CD4-positive, alpha-beta T cell treated with Interleukin-6 at 100 ng/mL for 8 hours (primary cell): ENCODE measurements around the gene ZC3H12D.
"Not testable (repeated sequence)": the region's sequence is repeated elsewhere in the genome, so short reads cannot be mapped to it uniquely, and the experiment has no call there.

ENCODE experiments used
- DNase-seq: peaks from one replicate; pipeline ENCODE4 v3.0.0-alpha.2; 2020; ENCODE audit warnings: mixed read lengths, low spot score

Gene ZC3H12D

DNA sequence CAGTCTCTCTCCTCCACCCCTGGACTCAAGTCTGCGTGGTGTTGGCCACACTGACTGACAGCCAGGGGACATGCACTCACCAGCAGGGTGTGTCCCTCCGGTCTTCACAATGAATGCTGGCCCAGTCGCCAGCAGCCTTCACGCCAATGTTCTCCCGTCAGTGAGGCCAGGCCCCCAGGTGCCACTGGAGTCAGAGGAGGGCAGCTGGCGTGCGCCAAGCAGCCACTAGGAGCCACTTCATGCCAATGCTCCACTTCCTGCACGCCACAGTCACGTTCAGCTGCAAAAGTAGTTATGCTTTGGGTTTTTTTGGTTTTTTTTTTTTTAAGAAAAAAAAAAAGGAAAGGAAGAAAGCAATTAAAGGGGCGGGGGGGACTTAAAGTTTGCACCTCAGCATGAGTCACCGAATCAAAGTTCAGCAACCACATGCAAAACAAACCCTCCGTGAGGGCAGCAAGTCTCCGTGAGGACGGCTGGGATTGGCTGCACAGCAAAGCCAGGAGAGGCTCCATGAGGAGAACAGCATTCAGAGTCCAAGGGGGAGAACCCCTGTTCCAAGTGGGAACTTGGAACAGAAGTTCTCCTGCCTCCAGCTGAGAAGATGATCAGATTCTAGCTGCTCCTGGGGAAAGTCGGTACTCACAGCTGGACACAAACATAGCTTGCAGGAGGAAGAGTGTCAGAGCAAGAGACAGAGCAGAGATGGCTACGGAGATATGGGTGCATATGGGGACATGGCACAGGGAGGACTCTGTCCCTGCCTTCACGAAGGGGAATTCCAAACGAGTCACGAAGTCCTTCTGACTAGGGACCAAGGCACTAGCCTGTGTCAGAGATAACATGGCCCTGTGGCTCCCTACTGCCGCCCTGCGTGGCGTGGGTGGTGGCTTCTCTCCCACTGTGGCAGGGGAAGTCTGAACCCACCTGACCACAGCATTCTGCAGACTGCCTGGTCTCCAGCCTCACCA is at the start of gene ZC3H12D:
Gene ZC3H12D (minus strand): TSS at position 282 of the 968 bp plus-strand sequence. CDS start 10,471 bp downstream, outside the sequence.
- peak; percentile 88 for DNase-seq

DNA sequence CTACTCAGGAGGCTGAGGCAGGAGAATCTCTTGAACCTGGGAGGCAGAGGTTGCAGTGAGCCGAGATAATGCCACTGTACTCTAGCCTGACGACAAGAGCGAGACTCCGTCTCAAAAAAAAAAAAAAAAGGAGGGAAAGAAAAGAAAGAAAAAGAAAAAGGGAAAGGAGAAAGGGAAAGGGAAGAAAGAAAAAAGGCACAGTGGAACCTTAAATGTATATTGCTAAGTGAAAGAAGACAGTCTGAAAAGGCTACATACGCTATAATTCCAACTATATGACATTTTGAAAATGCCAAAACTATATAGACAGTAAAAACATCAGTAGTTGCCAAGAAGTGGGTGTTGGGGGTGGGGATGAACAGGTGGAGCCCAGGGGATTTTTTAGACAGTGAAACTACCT is 44.8 kb upstream of the ZC3H12D start:
- no peak for DNase-seq

DNA sequence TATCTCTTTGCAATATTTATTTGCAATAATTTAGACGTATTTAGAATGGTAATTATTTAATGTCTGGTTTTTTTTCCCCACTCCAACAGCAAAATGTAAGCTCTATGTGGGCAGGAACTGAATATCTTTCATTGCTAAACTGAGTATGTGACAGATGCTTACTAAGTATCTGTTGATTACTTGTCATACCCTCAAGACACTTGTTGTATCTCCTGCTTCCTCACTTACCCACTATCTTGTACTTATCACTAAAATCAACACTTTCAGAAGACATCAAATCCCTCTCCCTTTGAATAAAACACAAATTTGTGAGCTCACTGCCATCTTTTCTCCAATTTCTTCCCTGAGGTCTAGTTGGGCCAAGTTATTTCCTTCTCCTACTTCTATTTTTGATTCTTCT is 30.7 kb upstream of the ZC3H12D start:
- DNase-seq = no peak

DNA sequence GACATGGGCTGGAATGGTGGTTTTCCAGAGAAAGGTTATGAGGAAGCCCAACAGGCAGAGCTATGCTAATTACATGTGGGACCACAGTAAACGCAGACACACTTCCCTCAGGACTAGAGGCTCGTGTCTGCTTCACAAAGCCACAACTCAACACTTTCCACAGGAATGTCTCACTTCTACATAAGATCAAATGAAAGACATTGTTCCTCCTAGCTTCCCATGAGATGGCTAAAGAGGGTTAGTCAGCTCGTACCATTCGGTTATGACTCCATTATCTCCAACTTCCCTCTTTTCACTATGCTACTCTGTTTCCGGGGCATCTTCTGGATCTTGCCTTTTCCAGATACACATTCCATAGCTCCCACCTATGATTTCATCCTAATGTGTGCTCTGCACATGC is 29.1 kb upstream of the ZC3H12D start:
- DNase-seq = no peak

DNA sequence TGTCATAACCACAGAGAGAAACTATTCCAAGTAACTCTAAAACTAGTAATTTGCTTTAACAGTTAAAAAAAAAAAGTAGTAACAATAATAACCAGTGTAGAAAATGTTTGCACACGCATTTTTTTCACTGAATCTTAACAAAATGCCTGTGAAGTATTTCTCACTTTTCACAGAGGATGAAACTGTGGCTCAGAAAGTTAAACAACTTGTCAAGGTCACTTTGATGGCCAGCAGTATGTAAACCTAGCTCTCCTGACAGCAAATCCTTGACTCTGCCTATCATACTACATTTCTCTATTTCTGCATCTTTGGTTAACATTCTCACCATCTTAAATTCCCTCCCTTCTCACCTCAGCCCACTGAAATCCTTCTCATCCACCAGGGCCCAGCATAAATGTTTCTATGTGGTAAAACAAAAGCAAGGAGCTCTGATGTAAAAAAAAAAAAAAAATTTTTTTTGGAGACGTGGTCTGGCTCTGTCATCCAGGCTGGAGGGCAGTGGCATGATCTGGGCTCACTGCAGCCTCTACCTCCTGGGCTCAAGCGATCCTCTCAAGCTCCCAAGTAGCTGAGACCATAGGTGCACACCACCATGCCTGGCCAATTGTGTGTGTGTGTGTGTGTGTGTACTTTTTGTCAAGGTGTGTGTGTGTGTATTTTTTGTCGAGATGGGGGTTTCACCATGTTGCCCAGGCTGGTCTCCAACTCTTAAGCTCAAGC is 26.1 kb upstream of the ZC3H12D start:
- DNase-seq = no peak

DNA sequence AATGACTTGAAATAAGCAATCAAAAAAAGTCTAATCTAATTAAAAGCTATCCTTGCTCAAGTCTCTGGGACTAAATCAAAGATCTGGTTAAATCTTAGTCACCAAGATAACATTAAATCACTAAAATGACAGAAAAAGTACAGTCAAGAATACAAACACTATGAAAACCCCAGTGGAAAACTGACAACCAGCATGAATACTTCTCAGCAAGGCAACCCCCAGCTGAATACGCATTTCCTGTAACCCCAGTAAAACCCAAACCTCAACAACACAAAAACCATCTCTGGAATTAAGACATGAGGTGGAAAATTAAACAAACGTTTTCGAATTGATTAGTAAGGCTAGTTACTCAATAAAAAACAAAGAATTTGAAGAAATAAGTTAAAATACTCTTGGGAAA is 23.7 kb upstream of the ZC3H12D start:
- peak; percentile 65 for DNase-seq

DNA sequence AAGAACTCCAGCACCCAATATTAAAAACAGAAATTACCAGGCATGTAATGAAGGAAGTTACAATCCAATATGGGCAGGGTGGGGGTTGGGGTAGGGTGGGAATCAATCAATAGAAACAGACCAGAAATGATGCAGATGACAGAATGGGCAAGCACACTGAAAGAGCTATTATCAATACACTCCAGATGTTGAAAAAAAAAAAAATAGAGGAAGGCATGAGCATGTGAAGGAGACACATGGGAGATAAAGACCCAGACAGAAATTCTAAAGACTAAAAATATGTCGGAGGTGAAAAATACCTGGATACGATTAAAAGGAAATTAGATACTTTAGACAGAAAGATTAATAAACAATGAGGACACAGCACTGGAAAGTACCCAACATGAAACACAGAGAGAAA is 19.1 kb upstream of the ZC3H12D start:
- DNase-seq = no peak

DNA sequence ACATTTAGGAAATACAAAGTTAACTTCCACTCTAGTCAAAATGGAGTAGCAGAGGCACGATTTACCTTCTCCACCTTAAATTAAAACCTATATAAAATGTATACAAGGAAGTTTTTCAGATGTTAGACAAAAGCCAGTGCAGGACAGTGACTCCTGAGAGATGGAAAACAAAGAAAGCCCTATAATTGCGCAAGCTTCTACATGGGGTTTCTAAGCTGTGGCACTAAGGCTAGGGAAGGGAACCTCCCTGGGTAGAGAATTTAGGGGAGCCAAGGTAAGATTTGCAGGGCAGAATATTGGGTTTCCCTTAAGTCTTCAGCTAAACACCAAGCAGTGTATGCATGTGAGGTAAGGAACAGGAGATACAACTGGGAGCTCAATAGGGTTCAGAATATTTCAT is 18.5 kb upstream of the ZC3H12D start:
- DNase-seq = no peak

DNA sequence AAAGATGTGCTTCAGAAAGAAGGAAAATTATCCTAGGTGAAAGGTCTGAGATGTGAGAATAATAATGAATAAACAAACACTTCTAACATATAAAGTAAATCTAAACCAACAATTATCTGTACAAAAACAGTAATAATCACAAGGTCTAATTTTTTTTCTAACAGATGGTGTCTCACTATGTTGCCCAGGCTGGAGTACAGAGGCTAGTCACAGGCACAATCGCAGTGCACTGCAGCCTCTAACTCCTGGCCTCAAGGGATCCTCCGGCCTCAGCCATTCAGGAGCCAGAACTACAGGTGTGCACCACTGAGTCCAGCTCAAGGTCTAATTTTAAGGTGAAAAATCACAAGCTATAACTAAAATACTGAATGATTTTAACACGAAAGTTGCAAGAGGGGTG is 17.0 kb upstream of the ZC3H12D start:
- DNase-seq = no peak

DNA sequence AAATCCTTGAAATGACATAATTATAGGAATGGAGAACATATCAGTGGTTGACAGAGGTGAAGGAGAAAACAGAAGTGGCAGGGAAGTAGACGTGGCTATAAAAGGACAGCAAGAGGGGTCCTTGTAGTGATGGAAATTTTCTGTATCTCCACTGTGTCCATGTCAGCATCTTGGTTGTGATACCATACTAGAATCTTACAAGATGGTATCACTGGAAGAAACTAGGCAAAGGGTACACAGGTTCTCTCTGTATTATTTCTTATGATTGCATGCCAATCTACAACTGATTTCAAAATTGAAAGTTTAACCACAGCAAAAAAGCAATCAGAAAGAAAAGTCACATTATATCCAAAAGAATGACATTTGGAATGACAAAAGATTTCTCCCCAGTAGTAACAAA is 16.4 kb upstream of the ZC3H12D start:
- no peak for DNase-seq

DNA sequence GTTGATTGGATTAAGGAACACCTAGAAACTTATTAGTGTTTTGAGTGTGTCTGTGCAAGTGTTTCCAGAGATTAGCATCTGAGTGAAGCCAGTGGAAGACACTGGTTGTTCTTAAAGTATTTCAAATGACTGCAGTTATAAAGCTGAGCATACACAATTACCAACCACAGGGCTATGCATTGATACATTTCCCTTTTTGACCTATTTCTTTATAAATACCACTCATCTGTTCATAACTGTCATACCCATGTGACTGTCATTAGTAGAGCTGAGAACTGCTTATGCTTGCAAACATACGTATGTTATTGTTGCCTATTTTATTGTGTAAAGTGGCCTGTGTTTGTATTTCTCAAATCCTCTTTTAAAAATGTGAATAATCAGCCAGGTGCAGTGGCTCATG is 15.3 kb upstream of the ZC3H12D start:
- DNase-seq = no peak

DNA sequence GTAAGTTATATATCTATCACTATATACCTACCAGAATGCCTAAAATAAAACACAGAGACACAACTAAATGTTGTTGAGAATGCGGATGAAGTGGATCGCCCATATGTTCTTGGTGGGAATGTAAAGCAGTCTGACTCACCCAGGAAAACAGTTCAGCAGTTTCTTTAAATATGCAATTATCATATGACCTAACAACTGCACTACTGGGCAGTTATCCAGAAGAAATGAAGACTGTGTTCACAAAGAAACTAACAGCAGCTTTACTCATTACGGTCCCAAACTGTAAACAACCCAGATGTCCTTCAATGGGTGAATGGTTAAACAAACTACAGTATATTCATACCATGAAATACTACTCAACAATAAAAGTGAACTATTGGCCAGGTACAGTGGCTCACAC is 14.3 kb upstream of the ZC3H12D start:
- DNase-seq = no peak

DNA sequence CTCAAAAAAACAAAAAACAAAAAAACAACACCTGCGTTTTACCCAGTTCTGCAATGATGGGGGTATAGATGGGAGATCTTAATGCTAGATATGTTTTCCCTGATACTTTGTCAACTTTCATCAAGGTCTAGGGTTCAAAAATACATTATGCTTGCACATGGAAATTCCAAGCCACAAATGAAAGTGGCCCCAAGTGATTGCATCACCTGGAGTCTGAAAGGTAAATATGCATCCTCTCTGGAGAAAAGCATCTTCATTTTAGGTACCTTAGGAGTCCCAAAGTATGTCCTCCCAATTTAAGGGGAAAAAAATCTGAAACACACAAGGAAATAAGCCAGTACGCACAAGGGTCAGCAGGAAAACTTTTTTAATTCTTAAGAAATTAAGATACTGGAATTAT is 12.6 kb upstream of the ZC3H12D start:
- DNase-seq = no peak

DNA sequence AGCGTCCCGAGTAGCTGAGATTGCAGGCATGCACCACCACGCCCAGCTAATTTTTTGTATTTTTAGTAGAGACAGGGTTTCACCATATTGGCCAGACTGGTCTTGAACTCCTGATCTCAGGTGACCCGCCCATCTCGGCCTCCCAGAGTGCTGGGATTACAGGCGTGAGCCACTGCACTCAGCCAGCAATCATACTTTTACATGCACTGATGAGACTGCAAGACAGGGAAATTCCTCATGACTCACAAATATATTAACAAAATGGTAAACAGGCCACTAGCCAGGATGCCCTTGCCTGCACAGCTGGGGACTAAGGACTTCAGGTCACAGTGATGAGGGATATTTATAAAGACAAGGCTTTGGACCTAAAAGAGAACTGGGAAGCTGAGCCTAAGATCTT is 11.8 kb upstream of the ZC3H12D start:
- peak; percentile 31 for DNase-seq

DNA sequence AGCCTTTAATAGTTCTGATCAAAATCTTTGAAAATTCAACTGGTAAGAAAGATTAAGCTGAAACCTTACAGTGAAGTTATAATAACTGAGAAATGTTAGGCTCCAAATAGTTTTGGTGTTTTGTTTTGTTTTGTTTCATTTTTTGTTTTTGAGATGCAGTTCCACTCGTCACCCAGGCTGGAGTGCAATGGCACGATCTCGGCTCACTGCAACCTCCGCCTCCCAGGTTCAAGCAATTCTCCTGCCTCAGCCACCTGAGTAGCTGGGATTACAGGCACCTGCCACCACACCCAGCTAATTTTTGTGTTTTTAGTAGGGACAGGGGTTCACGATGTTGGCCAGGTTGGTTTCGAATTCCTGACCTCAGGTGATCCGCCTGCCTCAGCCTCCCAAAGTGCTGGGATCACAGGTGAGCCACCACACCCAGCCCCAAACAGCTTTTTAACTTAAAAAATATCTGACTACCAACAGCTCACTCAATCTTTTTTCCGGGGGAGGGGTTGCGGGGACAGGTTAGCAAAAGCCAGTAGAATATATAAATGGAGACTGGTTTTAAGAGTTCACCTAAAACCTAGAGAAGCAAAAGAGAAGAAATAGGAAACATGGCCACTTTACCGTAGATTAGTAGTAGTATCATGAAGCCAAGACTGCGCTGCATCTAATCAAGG is 10.7 kb upstream of the ZC3H12D start:
- DNase-seq = not testable (repeated sequence)

DNA sequence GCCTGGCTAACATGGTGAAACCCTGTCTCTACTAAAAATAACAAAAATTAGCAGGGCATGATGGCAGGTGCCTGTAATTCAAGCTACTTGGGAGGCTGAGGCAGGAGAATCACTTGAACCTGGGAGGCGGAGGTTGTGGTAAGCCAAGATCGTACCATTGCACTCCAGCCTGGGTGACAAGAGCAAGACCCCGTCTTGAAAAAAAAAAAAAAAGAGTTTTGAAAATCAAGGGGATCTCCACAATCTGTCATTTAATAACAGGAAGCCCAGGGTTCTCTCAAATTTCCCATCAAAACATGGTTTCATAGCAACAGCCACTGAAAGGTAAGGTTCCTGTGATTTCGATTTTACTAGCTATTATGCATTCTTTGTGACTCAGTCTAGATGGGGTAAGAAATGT is 10.0 kb upstream of the ZC3H12D start:
- peak; percentile 85 for DNase-seq

DNA sequence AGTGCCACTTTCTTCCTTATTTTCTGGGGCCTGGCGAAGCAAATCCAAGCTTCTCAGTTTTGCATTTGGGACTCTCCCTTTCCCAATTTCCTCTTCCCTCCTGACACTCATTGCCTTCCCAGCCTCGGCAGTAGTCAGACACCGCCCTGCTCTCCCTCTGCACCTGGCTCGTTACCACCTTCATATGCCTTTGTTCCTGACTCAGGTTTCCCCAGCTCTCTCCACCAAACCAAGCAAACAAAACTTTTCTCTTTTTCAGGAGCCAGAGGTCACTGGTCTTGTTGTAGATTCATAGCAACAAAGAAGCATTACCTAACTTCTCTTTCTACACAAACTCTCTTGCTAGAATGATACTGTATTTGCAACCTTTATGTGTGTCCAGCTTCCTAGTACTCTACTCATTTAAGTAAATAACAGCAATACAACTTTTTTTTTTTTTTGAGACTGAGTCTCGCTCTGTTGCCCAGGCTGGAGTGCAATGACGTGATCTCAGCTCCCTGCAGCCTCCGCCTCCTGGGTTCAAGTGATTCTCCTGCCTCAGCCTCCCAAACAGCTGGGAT is 9.0 kb upstream of the ZC3H12D start:
- DNase-seq = no peak

DNA sequence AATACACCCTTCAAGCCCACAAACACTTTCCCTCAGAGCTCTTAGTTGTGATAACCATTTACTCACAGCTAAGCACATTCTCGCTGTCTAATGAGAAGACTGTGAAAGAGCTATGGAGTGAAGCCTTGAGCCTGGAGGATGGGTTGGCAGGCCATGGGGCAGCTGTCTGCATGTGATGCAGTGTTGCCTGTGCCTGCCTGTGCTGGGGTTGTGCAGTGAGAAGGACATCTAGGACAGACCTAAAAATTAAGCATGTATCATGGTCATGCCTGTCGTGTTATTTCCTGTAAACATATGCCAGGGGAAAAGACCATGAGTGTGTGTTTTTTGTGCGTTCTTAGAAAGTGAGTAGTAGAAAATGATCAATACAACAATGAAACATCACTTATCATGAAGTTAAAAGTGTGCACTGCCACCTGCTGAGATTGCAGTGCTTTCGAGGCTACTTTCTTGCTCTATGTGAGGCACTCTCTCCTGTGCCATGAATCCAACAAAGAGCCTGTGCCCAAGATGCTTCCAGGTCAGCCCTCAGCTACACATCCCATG is 8.1 kb upstream of the ZC3H12D start:
- no peak for DNase-seq

DNA sequence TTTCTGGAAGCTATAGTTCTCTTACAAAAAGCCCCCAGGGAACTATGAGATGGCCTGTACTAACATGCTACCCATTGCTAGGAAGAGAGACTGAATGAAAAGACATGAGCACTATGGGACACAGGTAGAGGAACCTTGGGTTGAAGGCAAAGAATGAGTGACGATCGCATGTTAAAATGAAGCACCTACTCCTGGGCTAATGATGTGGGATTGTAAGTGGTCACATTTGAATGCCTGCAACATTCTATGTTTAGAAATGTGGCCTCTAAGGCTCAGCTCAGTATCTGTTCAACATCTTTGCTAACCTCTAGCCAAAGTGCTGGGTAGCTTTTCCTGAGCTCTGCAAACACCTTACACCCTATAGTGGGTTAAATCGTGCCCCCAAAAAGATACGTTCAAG is 5.2 kb upstream of the ZC3H12D start:
- no peak for DNase-seq

DNA sequence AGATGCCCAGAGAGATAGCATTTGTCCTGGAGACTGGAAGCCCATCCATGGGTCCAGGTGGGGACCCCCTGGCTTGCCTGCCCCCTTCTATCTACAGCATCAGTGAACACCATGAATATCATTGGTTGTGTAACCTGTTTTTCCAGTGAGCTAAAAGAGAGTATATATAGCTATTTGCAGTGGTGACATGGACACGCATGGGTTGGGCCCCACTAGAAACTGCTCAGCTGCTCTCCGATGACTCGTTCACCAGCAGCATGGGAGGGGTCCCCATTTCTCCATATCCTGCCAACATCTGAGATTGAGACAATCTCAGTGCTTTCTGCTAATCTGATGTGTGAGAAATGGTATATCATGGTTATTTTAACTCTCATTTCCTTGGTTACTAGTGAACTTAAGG is 4.0 kb upstream of the ZC3H12D start:
- peak; percentile 74 for DNase-seq

DNA sequence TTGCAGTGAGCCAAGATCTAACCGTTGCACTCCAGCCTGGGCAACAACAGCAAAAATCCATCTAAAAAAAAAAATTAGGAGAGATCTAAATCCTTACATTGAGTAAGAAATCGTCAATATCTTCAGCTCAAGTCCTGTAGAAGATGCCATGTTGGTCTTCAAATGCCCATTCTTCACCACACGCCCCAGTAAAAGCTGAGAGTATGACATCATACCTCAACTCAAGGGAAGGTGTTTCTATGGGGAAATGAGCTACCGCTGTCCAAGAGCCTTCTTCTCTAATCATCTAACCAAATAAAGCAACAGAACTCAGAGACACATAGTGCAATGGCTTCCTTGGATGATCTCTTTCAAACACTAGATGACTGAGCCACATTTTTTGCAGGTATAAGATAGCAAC is 2.5 kb upstream of the ZC3H12D start:
- DNase-seq = no peak
